ENCODE data around the gene PDLIM5.
A peak's percentile ranks its signal among the peaks of the same experiment; 100 is the strongest.
"Not testable (repeated sequence)": the region's sequence is repeated elsewhere in the genome, so short reads cannot be mapped to it uniquely, and the experiment has no call there.

PDLIM5 gene

DNA sequence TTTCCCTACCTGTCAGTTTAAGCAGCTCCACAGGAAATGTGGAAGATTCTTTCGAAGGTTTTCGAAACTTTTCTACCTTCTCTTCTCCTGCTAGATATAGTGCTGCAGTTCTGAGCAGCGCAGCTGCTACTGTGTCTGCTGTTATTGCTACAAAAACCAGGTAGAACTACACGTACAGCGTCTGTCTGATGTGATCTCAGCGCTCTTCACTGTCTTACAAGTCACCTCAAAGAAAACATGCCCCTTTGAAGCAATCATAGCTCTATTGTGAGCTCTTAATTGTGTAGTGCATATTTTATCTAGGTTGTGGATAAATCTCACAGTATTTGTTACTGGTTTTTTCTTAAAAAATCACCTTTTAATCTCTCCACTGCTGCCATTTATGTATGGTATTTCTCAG lies 158.4 kb downstream of the PDLIM5 start:
- no peak for DNase-seq

DNA sequence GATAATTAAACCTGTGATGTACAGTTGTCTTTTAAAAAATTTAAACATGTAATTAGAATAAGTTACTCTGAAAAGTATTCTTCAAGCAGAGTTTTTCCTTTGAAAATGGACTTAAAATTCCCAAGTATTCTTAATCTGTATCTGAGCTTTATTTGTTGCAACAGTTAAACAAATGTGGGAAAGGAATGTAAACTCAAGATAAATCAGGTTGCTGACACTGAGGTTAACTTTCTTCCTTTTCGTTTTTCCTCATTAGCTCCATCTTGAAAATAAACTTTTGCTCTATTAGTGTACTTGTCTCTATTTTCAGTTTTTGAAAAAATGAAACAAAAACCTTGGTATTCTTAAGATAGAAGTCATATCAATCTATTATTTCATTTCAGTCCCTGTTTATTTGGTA lies 161.5 kb downstream of the PDLIM5 start:
- DNase-seq = no peak

GRCh38 chr4:94615451-94615850 lies 163.7 kb downstream of the PDLIM5 start:
- DNase-seq = peak; percentile 4

DNA sequence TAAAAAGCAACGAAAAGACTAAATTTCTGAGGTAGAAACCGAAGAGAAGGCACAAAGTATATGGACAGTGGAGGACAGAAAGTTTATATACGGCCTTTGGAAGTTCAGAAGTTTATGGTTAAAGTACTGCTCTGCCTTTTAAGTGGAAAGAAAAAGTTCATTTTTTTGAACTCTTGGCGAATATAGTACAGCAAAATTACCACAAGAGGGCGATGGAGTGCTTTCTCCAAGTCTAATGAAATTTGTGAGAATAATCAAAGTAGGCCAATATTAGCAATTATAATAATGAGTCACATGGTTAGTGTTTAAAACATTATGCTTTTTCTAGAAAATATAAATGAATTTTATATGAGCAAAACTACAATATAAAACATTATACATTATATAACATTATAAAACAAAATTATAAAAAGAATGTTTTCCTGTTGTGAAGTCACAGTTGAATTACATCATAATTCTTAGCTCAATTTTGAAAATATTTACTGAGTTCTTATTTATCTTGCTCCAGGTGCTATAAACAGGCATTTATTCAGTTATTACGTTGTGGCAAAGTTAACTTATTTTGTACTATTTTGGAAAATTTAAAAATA lies 169.8 kb downstream of the PDLIM5 start:
- DNase-seq = peak; percentile 54

GRCh38 chr4:94623126-94623911 lies 171.6 kb downstream of the PDLIM5 start:
- DNase-seq = no peak

GRCh38 chr4:94626942-94627341 lies 175.2 kb downstream of the PDLIM5 start:
- DNase-seq = no peak

DNA sequence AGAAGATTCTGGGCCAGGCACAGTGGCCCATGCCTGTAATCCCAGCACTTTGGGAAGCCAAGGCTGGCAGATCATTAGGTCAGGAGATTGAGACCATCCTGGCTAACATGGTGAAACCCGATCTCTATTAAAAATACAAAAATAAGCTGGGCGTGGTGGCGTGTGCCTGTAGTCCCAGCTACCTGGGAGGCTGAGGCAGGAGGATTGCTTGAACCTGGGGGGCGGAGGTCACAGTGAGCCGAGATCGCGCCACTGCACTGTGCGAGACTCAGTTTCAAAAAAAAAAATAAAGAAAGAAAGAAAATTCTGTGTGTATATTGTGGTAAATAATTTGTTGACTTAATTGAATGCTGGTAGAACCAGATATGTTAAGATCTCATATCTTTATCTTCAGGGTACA lies 177.3 kb downstream of the PDLIM5 start:
- not testable (repeated sequence) for DNase-seq

DNA sequence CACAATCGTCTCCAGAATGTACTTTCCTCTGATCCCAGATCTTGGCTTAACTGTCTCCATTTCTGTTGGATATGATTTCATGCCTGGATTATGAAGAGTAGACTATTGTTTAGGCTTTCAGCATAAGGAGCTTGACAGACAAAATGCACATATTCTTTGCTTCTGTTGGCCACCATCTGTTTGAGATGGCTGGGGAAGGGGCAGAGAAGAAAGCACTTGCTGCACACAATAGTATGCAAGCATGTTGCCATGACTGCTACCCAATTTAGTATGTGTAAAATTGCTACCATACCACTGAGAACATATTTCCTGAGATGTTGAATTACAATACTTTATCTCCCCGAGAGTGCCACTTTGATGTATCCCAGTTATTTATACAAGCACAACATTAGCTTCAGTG lies 178.1 kb downstream of the PDLIM5 start:
- no peak for DNase-seq

GRCh38 chr4:94634271-94634670 lies 182.5 kb downstream of the PDLIM5 start:
- peak; percentile 15 for DNase-seq

- DNase-seq = no peak
Observed at GRCh38 chr4:94635177-94635576, 183.4 kb downstream of the PDLIM5 start.

DNA sequence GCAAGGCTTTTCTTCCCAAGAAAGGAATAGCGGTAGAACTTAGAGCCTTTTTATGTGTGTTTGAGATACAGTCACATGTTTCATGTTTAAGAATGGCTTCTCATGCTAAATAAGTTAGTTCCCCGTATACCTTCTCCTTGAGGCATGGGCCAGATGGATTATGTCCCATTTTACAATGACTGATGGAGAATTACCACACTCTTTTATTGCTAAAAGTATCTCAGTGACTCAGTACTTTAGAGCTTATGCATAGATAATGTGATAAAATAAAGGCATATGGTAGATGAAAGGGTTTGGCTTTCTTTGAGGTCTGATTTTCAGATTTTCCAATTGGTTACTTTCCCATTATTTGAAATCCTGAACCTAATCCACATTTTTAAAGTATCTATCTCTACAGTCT lies 184.3 kb downstream of the PDLIM5 start:
- DNase-seq = no peak

- DNase-seq = no peak
Observed at GRCh38 chr4:94639298-94639697, 187.6 kb downstream of the PDLIM5 start.

DNA sequence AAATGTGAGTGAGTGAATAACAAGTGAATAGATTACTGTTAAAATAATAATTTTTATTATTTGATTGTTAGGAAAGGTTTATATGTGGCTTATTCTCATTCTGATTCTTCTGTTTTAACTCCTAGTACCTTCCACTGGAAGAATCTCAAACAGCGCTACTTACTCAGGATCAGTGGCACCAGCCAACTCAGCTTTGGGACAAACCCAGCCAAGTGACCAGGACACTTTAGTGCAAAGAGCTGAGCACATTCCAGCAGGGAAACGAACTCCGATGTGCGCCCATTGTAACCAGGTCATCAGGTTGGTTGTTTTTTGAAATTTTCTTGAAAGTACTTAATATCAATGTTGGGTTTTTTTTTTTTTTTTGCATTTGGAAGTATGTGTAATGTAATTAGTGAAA lies 188.4 kb downstream of the PDLIM5 start:
- no peak for DNase-seq

DNA sequence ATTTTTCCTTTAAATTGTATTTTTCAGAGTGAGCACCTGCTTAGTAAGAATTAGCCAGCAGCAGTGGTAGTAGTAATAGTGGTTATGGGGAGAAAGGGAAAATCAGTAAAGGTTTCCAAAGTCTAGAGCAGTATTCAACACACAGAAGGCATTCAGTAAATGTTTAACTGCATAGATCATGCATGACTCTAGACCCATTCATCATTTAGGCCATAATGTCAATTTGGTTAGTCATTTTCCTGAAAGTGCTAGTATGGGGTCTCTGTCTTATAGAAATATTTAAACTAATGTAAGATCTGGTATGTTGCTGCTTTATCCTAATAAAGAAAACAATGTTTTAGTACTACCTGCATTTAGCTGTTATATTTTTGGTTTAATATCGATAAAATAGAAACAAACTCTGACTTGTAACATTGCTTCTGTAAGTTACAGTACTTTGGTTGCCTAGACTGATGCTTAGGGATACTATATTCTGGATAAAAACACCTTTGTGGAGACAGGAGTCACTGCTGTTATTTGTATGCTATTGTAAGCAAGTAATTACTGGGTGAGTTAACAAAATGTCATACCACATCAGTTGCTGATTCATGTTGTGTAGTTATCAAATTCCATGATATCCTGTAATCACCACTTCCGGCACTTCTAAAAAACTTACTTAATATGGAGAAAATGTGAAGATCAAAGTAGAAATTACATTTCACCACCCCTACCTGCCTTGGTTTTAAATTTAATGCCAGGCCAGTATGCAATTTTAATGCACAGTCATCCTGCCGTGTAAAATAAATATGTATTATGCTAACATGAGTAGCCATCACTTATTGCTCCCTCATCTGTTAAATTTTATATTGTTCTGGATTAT lies 190.2 kb downstream of the PDLIM5 start:
- no peak for DNase-seq

DNA sequence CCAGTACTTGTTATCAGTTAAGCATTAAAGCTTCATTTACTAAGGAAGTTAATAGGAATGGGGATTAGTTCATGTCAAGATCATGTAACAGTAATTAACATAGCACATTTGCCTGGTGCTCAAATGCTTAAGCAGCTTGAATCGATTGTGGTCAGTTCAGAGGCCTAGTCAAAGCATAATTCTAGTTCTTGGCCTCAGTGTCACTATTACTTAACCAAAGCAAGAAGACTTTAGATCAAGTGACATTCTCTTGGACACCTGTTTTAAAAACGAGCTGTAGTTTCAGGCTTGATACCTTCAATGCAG lies 190.8 kb downstream of the PDLIM5 start:
- peak; percentile 77 for DNase-seq

DNA sequence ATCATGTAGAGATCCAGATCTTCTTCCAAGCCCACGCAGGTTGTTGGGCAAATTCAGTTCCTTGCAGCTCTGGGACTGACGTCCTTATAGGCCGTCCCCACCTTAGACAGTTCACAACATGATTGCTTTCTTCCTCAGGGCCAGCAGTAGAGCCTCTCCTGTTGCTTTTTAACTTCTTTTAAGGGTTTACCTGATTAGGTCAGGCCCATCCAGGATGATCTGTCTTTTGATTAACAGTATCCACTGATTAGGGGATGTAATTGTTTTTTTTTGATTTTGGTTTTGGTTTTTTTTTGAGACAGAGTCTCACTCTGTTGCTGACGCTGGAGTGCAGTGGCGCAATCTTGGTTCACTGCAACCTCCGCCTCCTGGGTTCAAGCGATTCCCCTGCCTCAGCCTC lies 197.0 kb downstream of the PDLIM5 start:
- no peak for DNase-seq

DNA sequence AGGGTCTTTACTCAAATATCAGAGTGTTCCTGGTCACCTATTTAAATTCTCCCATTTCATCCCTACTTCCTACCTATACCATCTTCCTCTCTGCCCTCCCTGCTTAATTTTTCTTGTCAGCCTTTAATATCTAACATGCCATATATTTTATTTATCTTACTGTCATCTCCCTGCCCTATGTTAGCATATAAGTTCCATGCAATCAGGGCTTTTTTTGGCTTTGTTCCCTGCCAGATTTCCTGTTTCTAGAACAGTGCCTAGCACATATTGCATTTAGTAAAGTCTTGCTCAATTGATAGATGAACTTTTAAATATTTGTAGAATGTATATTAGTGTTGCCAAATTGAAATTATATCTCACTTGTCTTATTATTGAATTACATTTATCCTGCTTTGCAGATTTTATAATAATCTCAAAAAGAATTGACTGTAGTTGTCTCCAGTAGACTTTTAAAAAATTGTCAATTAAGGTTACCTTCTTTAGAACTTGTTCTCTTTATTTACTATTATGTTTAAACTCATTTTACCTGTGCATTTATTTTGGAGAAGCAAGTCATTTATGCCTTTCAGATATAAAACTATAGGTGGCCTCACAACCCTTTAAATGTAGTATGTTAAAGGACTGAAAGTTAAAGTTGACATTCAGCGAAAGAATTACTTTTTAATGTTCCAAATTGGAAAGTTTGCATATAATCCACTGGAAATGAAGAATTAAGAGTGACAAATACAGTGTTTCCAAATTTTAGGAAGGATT lies 197.8 kb downstream of the PDLIM5 start:
- no peak for DNase-seq

DNA sequence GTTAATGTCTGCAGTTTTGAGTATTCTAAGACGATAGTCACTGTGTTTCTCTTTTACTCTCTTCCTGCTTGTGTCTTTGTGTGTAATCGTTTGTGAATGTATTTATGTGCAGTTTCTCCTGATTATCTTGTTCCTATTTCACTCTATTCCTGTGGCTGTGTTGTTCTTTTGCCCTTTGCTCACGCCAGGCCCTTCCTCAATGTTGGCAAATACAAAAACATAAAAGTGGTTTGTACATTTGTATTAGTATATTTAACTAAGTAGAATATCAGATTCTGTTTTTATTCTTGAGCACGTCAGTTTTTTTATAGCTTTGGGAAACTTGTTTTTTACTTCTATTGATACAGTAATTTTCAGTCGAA lies 198.4 kb downstream of the PDLIM5 start:
- DNase-seq = no peak

- no peak for DNase-seq
Observed at GRCh38 chr4:94650690-94651089, 198.9 kb downstream of the PDLIM5 start.

- DNase-seq = no peak
Observed at GRCh38 chr4:94653095-94653649, 201.4 kb downstream of the PDLIM5 start.

DNA sequence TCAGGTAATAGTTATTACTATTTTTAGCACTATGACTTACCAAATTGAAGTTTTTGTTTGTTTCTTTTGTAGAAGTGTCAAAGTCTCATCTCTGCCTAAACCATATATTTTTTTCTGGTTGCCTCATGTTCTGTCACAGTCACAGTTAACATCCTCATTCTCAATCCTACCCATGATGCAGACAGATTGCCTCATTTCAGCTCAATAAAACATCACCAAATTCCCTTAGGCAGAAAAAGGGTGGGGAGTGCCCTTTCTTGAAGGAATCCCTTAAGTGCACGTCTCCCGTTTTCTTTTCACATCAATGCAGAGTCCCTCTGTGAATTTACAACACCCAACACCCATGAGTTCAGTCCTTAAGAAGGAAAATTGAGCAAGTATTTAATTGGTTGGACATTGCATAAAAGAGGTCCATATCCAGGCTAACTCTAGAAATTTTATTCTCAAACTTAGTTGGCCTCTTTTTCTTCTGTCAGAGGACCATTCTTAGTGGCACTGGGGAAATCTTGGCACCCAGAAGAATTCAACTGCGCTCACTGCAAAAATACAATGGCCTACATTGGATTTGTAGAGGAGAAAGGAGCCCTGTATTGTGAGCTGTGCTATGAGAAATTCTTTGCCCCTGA lies 202.4 kb downstream of the PDLIM5 start:
- DNase-seq = no peak

DNA sequence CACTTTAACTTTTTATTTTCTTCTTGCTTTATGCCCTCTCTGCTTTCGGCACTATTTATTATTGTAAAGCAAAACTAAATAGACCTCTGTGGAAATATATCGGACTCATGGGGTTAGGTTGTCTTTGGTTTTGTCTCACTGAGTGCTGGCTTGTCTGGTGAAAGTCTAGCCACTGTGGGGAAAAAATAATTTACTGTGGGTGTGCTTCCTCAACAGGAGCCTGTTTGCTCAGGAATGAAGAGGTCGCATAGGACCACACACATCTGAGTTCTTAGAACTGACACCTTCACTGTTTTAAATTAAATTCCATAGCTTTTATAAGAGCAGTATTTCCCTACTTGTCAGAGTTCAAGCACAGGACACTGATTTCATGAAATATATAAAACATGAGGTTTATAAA lies 203.0 kb downstream of the PDLIM5 start:
- DNase-seq = no peak

DNA sequence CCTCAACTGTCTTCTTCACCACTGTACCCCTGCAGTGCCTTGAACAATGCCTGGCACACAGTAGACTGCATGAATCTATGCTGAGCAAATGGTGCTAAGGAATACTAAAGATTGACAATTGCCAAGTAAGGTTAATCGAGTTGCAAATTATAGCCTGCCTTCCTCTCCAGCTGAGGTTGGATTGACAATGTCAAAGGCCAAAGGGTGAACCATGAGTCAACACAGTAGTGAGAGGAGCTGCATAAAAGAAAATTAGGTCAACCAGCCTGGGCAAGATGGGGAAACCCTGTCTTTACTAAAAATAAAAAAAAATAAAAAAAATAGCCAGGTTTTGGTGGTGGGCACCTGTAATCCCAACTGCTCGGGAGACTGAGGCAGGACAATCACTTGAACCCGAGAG lies 208.9 kb downstream of the PDLIM5 start:
- no peak for DNase-seq
